K562 (cell line): ENCODE data around the gene IDH2. TPM values are rescaled to one million over a fixed set of nuclear protein-coding genes. Genes with fewer than 3 reads are reported as not detected.
A peak's percentile ranks its signal among the peaks of the same experiment; 100 is the strongest.

ENCODE experiments used
- ATAC-seq: fragments of 200-7000 bp; cut with Tn5 transposase; 3 replicates; pipeline ENCODE4 v1.9.1; 2020; ENCODE audit warnings: moderate library complexity
- BruUV-seq: library from RNA; stranded (reverse); fragments of 400-500 nt; replicated peaks from 2 replicates; lab custom pipeline; 2021; lab: Mats Ljungman, UMichigan
- CTCF ChIA-PET: fragments of 300-600 bp; formaldehyde crosslinking; extraction: SDS; loops from one replicate; lab custom pipeline; 2021; ENCODE audit warnings: low intra/inter-chr PET ratio; lab: Yijun Ruan, JAX
- POLR2A ChIA-PET: fragments of 300-600, 350-650 bp; sonication (Branson Sonifier 250); formaldehyde crosslinking; extraction: SDS; loops from one replicate; lab custom pipeline; 2021; ENCODE audit warnings: antibody characterized with exemption, inconsistent platforms; lab: Yijun Ruan, JAX
- DNase-seq, 4 experiments: peaks; one replicate each; pipeline versions ENCODE4 v3.0.0 to v3.0.0-alpha.2; 2011 to 2018; ENCODE audit warnings: low spot score in 3 of 4, mixed read lengths in 3 of 4; ENCODE audit errors: extremely low read depth in 1 of 4
- FAIRE-seq: peaks from 2 replicates; lab custom pipeline; 2011; peaks lifted over from hg19 to GRCh38; lab: Jason Lieb, UNC
- H2AFZ ChIP-seq: 2 replicates; pipeline ENCODE4 v1.6.0; 2011; ENCODE audit warnings: low read depth, low read length, control low read depth, inconsistent platforms
- H3K27ac ChIP-seq: fragments of 200-600 bp; 3 replicates; pipeline ENCODE4 v1.8.0; 2011; ENCODE audit warnings: low read depth, mild to moderate bottlenecking, control low read depth, inconsistent platforms, low read length, moderate library complexity, mixed read lengths; ENCODE audit errors: extremely low read depth
- H3K27me3 ChIP-seq, 2 experiments: fragments of 300-600 bp in 1 of 2; 2 replicates in 1 of 2; 3 replicates in 1 of 2; pipeline versions ENCODE4 v1.6.0 to v1.8.0; 2011; ENCODE audit warnings: inconsistent platforms in 2 of 2, low read length in 2 of 2, mild to moderate bottlenecking in 1 of 2, mixed read lengths in 1 of 2, moderate library complexity in 1 of 2; ENCODE audit not compliant: control insufficient read depth in 2 of 2, insufficient read depth in 2 of 2
- H3K36me3 ChIP-seq: fragments of 300-600 bp; 3 replicates; pipeline ENCODE4 v1.8.0; 2011; ENCODE audit warnings: mild to moderate bottlenecking, low read length, inconsistent platforms; ENCODE audit not compliant: control insufficient read depth, insufficient read depth
- H3K4me1 ChIP-seq, 2 experiments: fragments of 200-600 bp in 1 of 2; replicated peaks in 1 of 2; 2 replicates in 1 of 2; 3 replicates in 1 of 2; pipeline versions ENCODE4 v1.5.1 to v1.8.0; 2011; ENCODE audit warnings: inconsistent platforms in 2 of 2, low read length in 2 of 2, mild to moderate bottlenecking in 1 of 2, mixed read lengths in 1 of 2, moderate library complexity in 1 of 2; ENCODE audit not compliant: control insufficient read depth in 2 of 2, insufficient read depth in 2 of 2
- H3K4me2 ChIP-seq: 2 replicates; pipeline ENCODE4 v1.6.1; 2011; ENCODE audit warnings: low read length, control low read depth, inconsistent platforms, mixed read lengths; ENCODE audit not compliant: insufficient read depth
- H3K4me3 ChIP-seq: fragments of 200-600 bp; sonication (generic), shearing (Covaris generic); 2 replicates; pipeline ENCODE4 v1.5.1; 2016; ENCODE audit warnings: control low read depth, inconsistent platforms
- H3K79me2 ChIP-seq: fragments of 200-600 bp; 3 replicates; pipeline ENCODE4 v1.8.0; 2011; ENCODE audit warnings: low read length, inconsistent platforms; ENCODE audit not compliant: control insufficient read depth, insufficient read depth
- H3K9ac ChIP-seq, 2 experiments: 2 replicates each; pipeline versions ENCODE4 v1.6.0 to v1.6.1; 2011; ENCODE audit warnings: low read depth in 2 of 2, low read length in 2 of 2, control low read depth in 1 of 2, inconsistent platforms in 1 of 2, mild to moderate bottlenecking in 1 of 2, mixed read lengths in 1 of 2; ENCODE audit not compliant: insufficient read depth in 1 of 2
- H3K9me1 ChIP-seq: one replicate; pipeline ENCODE4 v1.6.0; 2011; ENCODE audit warnings: inconsistent platforms, mild to moderate bottlenecking, low read length, moderate library complexity; ENCODE audit not compliant: control insufficient read depth, insufficient read depth
- H3K9me3 ChIP-seq: replicated peaks from 2 replicates; pipeline ENCODE4 v1.5.1; 2011; ENCODE audit warnings: low read depth, low read length, inconsistent platforms; ENCODE audit not compliant: control insufficient read depth, insufficient read depth
- H4K20me1 ChIP-seq: replicated peaks from 2 replicates; pipeline ENCODE4 v1.6.1; 2011; ENCODE audit warnings: low read length, inconsistent platforms, mixed read lengths; ENCODE audit not compliant: control insufficient read depth, insufficient read depth
- CREM ChIP-seq: IDR thresholded peaks from 2 replicates; pipeline ENCODE4 v1.6.1; 2014; ENCODE audit warnings: antibody characterized with exemption, low read depth
- FOSL1 ChIP-seq: fragments of 200-800 bp; sonication (Bioruptor generic); conservative IDR thresholded peaks from 2 replicates; pipeline ENCODE4 v1.6.1; 2016; ENCODE audit warnings: missing genetic modification characterization, missing compliant biosample characterization
- SMAD3 ChIP-seq: fragments of 450-650 bp; formaldehyde crosslinking; conservative IDR thresholded peaks from 2 replicates; pipeline ENCODE4 v1.4.0; 2020; ENCODE audit warnings: mild to moderate bottlenecking
- WGBS: fragments of 100-300 bp; shearing (Covaris generic); methylation state at CpG from one replicate; pipeline ENCODE4 v1.1.6; 2016; ENCODE audit warnings: low coverage, mixed read lengths; ENCODE audit not compliant: insufficient coverage; ENCODE audit errors: missing lambda C conversion rate; 5-methylcytosine and 5-hydroxymethylcytosine counted together
- in situ Hi-C: fragments of 300-500 bp; cut with MboI; formaldehyde crosslinking; loops from 4 replicates; pipeline ENCODE4 v1.15.0; 2018; ENCODE audit warnings: inconsistent platforms, mixed read lengths
- intact Hi-C: fragments of 100-400 bp; cut with micrococcal nuclease; formaldehyde crosslinking; loops from 2 replicates; pipeline ENCODE4 v1.14.2; 2022
- polyA plus RNA-seq, 8 experiments: library from polyadenylated mRNA; depleted of rRNA in 4 of 8; stranded (reverse) in 5 of 8; unstranded in 3 of 8; fragments of >200 nt; fragmentation: Nextera tagmentation in 2 of 8; fragmentation: Illumina TruSeq in 1 of 8; extraction: Ambion mirVana in 2 of 8; extraction: Trizol in 1 of 8; gene quantifications; 2 replicates each; pipeline versions ENCODE4 v1.2.1 to v1.2.3, GENCODE V29; 2011 to 2014; ENCODE audit warnings: inconsistent platforms in 1 of 8, missing spikeins in 1 of 8
- total RNA-seq, 7 experiments: library from RNA; depleted of rRNA in 6 of 7; stranded (reverse); fragments of >200 nt in 6 of 7; fragmentation: Illumina TruSeq in 2 of 7; extraction: Trizol in 2 of 7; gene quantifications; 2 replicates each; pipeline versions ENCODE4 v1.2.1 to v1.2.3, GENCODE V29; 2011 to 2021; ENCODE audit warnings: low replicate concordance in 1 of 7
- TF ChIP-seq, protein P1 (sequence below): fragments of 450-650 bp; formaldehyde crosslinking; conservative IDR thresholded peaks from 2 replicates; pipeline ENCODE4 v1.4.0; 2022; ENCODE audit warnings: mild to moderate bottlenecking, missing genetic modification characterization

Gene IDH2
- total and polyA plus RNA-seq, 9 of the 15 experiments (the other 6 are each of a cell fraction or from before 2014, with no cell fraction given), result 0.70 to 99.9 (median 59.2) TPM

DNA sequence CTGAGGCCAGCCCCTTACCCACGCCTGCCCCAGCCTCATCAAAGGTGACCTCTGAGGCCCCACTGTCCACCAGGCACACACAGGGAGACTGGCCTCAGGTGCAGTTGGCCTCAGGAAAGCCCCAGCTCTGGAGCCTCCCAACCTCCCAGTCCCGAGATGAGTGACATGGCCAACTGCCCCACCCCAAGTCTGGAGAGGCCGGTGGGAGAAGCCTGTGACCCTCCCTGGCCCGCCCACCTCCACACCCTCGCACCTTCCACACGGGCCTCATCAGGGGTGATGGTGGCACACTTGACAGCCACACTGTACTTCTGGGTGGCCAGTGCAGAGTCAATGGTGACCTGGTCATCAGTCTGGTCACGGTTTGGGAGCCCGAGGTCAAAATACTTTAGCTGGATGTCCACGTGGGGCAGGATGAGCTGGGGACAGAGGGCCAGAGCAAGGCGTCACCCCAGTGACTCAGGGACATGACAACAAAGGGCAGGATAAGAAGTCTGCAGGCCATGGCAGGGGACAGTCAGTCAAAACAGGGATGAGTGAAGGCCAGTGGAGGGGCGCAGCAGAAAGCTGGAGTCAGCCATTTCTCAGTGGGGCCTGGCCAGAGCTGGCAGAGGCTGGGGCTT lies 11.9 kb downstream of the IDH2 start:
- Histone ChIP-seq H3K9me1 (no peaks in the 10 kb centered on the region), H3K27me3 (no peaks in the 10 kb centered on the region), H3K4me1 (peaks cover 0 to 11% of the 10 kb centered on the region in 2 experiments; a peak in 4 of 5 replicates), H3K79me2 (no peaks in the 10 kb centered on the region), H3K9me3 (no peaks in the 10 kb centered on the region), H3K36me3 (peaks cover 27% of the 10 kb centered on the region; the same call in 2 of the 3 replicates), H3K9ac (peak overlapping the region in 1 of 2 experiments; percentile 30; a peak in 1 of 4 replicates), H4K20me1 (0 out of 2 replicates have a peak, but pooled peaks cover 5% of the 10 kb centered on the region), H3K4me3 (no peak overlapping the region), H3K4me2 (no peak overlapping the region), H3K27ac (no peak overlapping the region), H2AFZ (no peak overlapping the region)
- TF ChIP-seq FOSL1 (peak; percentile 63), CREM (no peak), SMAD3 (CRISPR knock-in tag) (no peak)
- TF ChIP-seq, protein P1, sequence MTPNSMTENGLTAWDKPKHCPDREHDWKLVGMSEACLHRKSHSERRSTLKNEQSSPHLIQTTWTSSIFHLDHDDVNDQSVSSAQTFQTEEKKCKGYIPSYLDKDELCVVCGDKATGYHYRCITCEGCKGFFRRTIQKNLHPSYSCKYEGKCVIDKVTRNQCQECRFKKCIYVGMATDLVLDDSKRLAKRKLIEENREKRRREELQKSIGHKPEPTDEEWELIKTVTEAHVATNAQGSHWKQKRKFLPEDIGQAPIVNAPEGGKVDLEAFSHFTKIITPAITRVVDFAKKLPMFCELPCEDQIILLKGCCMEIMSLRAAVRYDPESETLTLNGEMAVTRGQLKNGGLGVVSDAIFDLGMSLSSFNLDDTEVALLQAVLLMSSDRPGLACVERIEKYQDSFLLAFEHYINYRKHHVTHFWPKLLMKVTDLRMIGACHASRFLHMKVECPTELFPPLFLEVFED (CRISPR knock-in tag), result no peak
- ATAC-seq (no peak; the same call in 2 of the 3 replicates), FAIRE-seq (no peak), DNase-seq (no peak)
- intact Hi-C loops (no loop called here), in situ Hi-C loops (loop anchor here (10.0 kb wide), 1 partner anchor 336 kb away; the partner anchor contains the start of gene MESP1)
- CTCF ChIA-PET, result no interaction called here
- BruUV-seq, result no TSS peak
- WGBS, result 53% methylated on average over 11 of the region's 11 CpGs
- POLR2A ChIA-PET, result interaction anchor here (0.5 to 1.0 kb wide), 3 partner anchors 11 to 132 kb away, joined by 3 to 4 read pairs (median 4); no protein-coding TSS in a partner anchor
